ENCODE data around the gene ATP6V0A4.

DNA sequence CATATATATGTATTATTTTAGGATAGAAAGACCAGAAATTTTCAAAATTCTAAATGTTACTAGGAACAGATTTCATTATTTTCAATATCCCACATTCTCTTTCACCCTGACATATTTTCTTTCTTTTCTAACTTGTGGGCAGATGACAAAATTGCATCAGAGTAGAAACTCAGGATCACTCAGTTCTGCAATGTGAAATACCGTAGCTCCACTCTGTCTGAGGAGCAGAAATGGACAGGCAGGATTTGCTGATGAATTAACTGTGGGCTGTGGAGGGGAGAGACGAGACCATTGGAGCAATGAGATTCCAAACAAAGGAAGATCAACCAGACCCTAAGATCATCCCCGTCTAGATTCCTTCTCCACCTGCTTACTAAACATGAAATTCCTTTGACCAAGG is 59.9 kb downstream of the ATP6V0A4 start:
- TF ChIP-seq, protein P1, sequence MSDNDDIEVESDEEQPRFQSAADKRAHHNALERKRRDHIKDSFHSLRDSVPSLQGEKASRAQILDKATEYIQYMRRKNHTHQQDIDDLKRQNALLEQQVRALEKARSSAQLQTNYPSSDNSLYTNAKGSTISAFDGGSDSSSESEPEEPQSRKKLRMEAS (IDR thresholded peaks at IDR 0.05) = no peak
- TF ChIP-seq, protein P2, sequence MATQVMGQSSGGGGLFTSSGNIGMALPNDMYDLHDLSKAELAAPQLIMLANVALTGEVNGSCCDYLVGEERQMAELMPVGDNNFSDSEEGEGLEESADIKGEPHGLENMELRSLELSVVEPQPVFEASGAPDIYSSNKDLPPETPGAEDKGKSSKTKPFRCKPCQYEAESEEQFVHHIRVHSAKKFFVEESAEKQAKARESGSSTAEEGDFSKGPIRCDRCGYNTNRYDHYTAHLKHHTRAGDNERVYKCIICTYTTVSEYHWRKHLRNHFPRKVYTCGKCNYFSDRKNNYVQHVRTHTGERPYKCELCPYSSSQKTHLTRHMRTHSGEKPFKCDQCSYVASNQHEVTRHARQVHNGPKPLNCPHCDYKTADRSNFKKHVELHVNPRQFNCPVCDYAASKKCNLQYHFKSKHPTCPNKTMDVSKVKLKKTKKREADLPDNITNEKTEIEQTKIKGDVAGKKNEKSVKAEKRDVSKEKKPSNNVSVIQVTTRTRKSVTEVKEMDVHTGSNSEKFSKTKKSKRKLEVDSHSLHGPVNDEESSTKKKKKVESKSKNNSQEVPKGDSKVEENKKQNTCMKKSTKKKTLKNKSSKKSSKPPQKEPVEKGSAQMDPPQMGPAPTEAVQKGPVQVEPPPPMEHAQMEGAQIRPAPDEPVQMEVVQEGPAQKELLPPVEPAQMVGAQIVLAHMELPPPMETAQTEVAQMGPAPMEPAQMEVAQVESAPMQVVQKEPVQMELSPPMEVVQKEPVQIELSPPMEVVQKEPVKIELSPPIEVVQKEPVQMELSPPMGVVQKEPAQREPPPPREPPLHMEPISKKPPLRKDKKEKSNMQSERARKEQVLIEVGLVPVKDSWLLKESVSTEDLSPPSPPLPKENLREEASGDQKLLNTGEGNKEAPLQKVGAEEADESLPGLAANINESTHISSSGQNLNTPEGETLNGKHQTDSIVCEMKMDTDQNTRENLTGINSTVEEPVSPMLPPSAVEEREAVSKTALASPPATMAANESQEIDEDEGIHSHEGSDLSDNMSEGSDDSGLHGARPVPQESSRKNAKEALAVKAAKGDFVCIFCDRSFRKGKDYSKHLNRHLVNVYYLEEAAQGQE (IDR thresholded peaks at IDR 0.05; ENCODE audit: low read depth) = no peak
- TF ChIP-seq TAF1 (IDR thresholded peaks at IDR 0.05; ENCODE audit: low read depth) = no peak
- no peak for TF ChIP-seq ZBTB7A (IDR thresholded peaks at IDR 0.05; ENCODE audit: low read depth)
- TF ChIP-seq YY1 (IDR thresholded peaks at IDR 0.05; ENCODE audit: low read depth) = no peak
- TF ChIP-seq CEBPB (IDR thresholded peaks at IDR 0.05) = no peak
- TF ChIP-seq EP300 (IDR thresholded peaks at IDR 0.05; ENCODE audit: borderline replicate concordance) = no peak
- no peak for TF ChIP-seq NFIC (IDR thresholded peaks at IDR 0.05)
- no peak for TF ChIP-seq FOXM1 (IDR thresholded peaks at IDR 0.05; ENCODE audit: borderline replicate concordance, low read depth)
- TF ChIP-seq CREB1 (IDR thresholded peaks at IDR 0.05; ENCODE audit: low read depth) = no peak
- TF ChIP-seq EGR1 (IDR thresholded peaks at IDR 0.05) = no peak
- TF ChIP-seq RAD21 (IDR thresholded peaks at IDR 0.05; ENCODE audit: low read depth) = no peak
- no peak for TF ChIP-seq TCF12 (IDR thresholded peaks at IDR 0.05; ENCODE audit: low read depth)
- TF ChIP-seq, protein P3, sequence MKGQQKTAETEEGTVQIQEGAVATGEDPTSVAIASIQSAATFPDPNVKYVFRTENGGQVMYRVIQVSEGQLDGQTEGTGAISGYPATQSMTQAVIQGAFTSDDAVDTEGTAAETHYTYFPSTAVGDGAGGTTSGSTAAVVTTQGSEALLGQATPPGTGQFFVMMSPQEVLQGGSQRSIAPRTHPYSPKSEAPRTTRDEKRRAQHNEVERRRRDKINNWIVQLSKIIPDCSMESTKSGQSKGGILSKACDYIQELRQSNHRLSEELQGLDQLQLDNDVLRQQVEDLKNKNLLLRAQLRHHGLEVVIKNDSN (IDR thresholded peaks at IDR 0.05) = no peak
